Endothelial cell of umbilical vein (primary cell): Measurements from ENCODE around the gene KCNQ2. TPM values are rescaled to one million over a fixed set of nuclear protein-coding genes. Genes with fewer than 3 reads are reported as not detected.

ENCODE experiments used
- BruUV-seq: library from RNA; stranded (reverse); fragments of 400-500 nt; replicated peaks from 2 replicates; lab custom pipeline; 2021; lab: Mats Ljungman, UMichigan
- CTCF ChIA-PET: fragments of 300-600, 350-600 bp; sonication (Branson Sonifier 250); formaldehyde crosslinking; loops from one replicate; lab custom pipeline; 2021; ENCODE audit warnings: antibody characterized with exemption, inconsistent platforms; lab: Charles Lee
- POLR2A ChIA-PET: fragments of 300-600, 350-600 bp; sonication (Branson Sonifier 250); formaldehyde crosslinking; loops from one replicate; lab custom pipeline; 2021; ENCODE audit warnings: antibody characterized with exemption, inconsistent platforms; lab: Charles Lee
- DNase-seq: peaks from one replicate; pipeline ENCODE4 v3.0.0-alpha.2; 2011; ENCODE audit warnings: low read depth, low spot score
- FAIRE-seq: peaks from 2 replicates; lab custom pipeline; 2011; peaks lifted over from hg19 to GRCh38; lab: Jason Lieb, UNC
- H2AFZ ChIP-seq: 2 replicates; pipeline ENCODE4 v1.6.0; 2012; ENCODE audit warnings: low read depth, low read length, control low read depth, inconsistent platforms
- H3K27ac ChIP-seq: 2 replicates; pipeline ENCODE4 v1.5.1; 2011; ENCODE audit warnings: low read depth, mild to moderate bottlenecking, control low read depth, low read length, moderate library complexity; ENCODE audit not compliant: insufficient read depth
- H3K27me3 ChIP-seq, 2 experiments: 2 replicates each; pipeline versions ENCODE4 v1.6.0 to v1.6.1; 2011; ENCODE audit warnings: low read length in 2 of 2, mixed read lengths in 1 of 2; ENCODE audit not compliant: control insufficient read depth in 2 of 2, insufficient read depth in 2 of 2
- H3K36me3 ChIP-seq, 2 experiments: 2 replicates in 1 of 2; 3 replicates in 1 of 2; pipeline ENCODE4 v1.5.1; 2011; ENCODE audit warnings: low read length in 2 of 2, mild to moderate bottlenecking in 1 of 2, moderate library complexity in 1 of 2; ENCODE audit not compliant: control insufficient read depth in 2 of 2, insufficient read depth in 2 of 2; ENCODE audit errors: extremely low read depth in 1 of 2
- H3K4me1 ChIP-seq: 3 replicates; pipeline ENCODE4 v1.5.1; 2011; ENCODE audit warnings: mild to moderate bottlenecking, low read length; ENCODE audit not compliant: control insufficient read depth, insufficient read depth; ENCODE audit errors: extremely low read depth
- H3K4me2 ChIP-seq: 2 replicates; pipeline ENCODE4 v1.6.1; 2011; ENCODE audit warnings: low read length, control low read depth, mixed read lengths; ENCODE audit not compliant: insufficient read depth
- H3K4me3 ChIP-seq, 3 experiments: fragments of 200-600 bp in 1 of 3; sonication (generic), shearing (Covaris generic) in 1 of 3; replicated peaks in 1 of 3; 2 replicates each; pipeline ENCODE4 v1.5.1; 2011 to 2016; ENCODE audit warnings: control low read depth in 3 of 3, low read length in 3 of 3, mild to moderate bottlenecking in 2 of 3, inconsistent platforms in 1 of 3, low read depth in 1 of 3, moderate library complexity in 1 of 3; ENCODE audit not compliant: insufficient read depth in 1 of 3
- H3K79me2 ChIP-seq: 2 replicates; pipeline ENCODE4 v1.6.0; 2012; ENCODE audit warnings: low read length, inconsistent platforms; ENCODE audit not compliant: control insufficient read depth, insufficient read depth
- H3K9ac ChIP-seq: replicated peaks from 2 replicates; pipeline ENCODE3; 2011; ENCODE audit warnings: low read length, control low read depth; ENCODE audit not compliant: insufficient read depth; ENCODE audit errors: extremely low read depth
- H3K9me1 ChIP-seq: replicated peaks from 3 replicates; pipeline ENCODE4 v1.6.0; 2011; ENCODE audit warnings: mild to moderate bottlenecking, low read length; ENCODE audit not compliant: control insufficient read depth, insufficient read depth; ENCODE audit errors: extremely low read depth
- H3K9me3 ChIP-seq: replicated peaks from 2 replicates; pipeline ENCODE4 v1.5.1; 2012; ENCODE audit warnings: low read length, inconsistent platforms; ENCODE audit not compliant: control insufficient read depth, insufficient read depth
- H4K20me1 ChIP-seq: replicated peaks from 2 replicates; pipeline ENCODE3; 2011; ENCODE audit warnings: mild to moderate bottlenecking, low read length; ENCODE audit not compliant: control insufficient read depth, insufficient read depth; ENCODE audit errors: extremely low read depth
- EZH2 ChIP-seq: IDR thresholded peaks from 2 replicates; pipeline ENCODE4 v1.6.1; 2012; ENCODE audit warnings: borderline replicate concordance, low read depth, mild to moderate bottlenecking, moderate library complexity, low read length, inconsistent platforms; ENCODE audit not compliant: severe bottlenecking
- FOS ChIP-seq: IDR thresholded peaks from 2 replicates; pipeline ENCODE4 v1.6.1; 2011; ENCODE audit warnings: mild to moderate bottlenecking, low read length, moderate library complexity, borderline replicate concordance; ENCODE audit not compliant: insufficient read depth
- GATA2 ChIP-seq: IDR thresholded peaks from 2 replicates; pipeline ENCODE4 v1.7.0; 2011; ENCODE audit warnings: low read depth, mild to moderate bottlenecking, moderate library complexity, mixed read lengths, low read length; ENCODE audit not compliant: insufficient read length, insufficient read depth
- JUN ChIP-seq: IDR thresholded peaks from 2 replicates; pipeline ENCODE4 v1.6.1; 2011; ENCODE audit warnings: borderline replicate concordance, low read depth; ENCODE audit not compliant: insufficient read length, insufficient read depth
- MYC ChIP-seq: IDR thresholded peaks from one replicate; pipeline ENCODE4 v1.6.1; 2011; ENCODE audit warnings: mild to moderate bottlenecking, low read depth, low read length
- POLR2A ChIP-seq: IDR thresholded peaks from 2 replicates; pipeline ENCODE4 v1.6.1; 2012; ENCODE audit warnings: low read depth, mild to moderate bottlenecking, control low read depth, low read length
- POLR2AphosphoS5 ChIP-seq: IDR thresholded peaks from 2 replicates; pipeline ENCODE4 v1.6.1; 2012; ENCODE audit warnings: low read depth, mild to moderate bottlenecking, control low read depth, low read length, moderate library complexity; ENCODE audit not compliant: insufficient read depth
- dilution Hi-C: fragments of 300-500 bp; cut with MboI; formaldehyde crosslinking; loops from one replicate; pipeline ENCODE4 v1.15.0; 2019; ENCODE audit warnings: low sequenced_read_pairs; ENCODE audit not compliant: extremely low pct_ligation_motif_present
- intact Hi-C: fragments of 100-400 bp; cut with micrococcal nuclease; formaldehyde crosslinking; loops from one replicate; pipeline ENCODE4 v1.10.0; 2022
- polyA plus RNA-seq, 4 experiments: library from polyadenylated mRNA; depleted of rRNA in 3 of 4; stranded (reverse) in 3 of 4; unstranded in 1 of 4; fragments of >200 nt; gene quantifications; 2 replicates each; pipeline versions ENCODE4 v1.2.1 to v1.2.3, GENCODE V29; 2011 to 2012; ENCODE audit warnings: missing spikeins in 1 of 4
- total RNA-seq: library from RNA; stranded (reverse); gene quantifications from 2 replicates; pipeline ENCODE4 v1.2.3, GENCODE V29; 2021
- TF ChIP-seq, protein P1 (sequence below), 2 donors: IDR thresholded peaks; 1 replicate in 1 of 2; 2 replicates in 1 of 2; pipeline ENCODE4 v1.5.1; 2011; ENCODE audit warnings: low read length in 2 of 2, mild to moderate bottlenecking in 2 of 2, moderate library complexity in 2 of 2, control low read depth in 1 of 2, inconsistent platforms in 1 of 2, low read depth in 1 of 2; ENCODE audit not compliant: insufficient read depth in 1 of 2; ENCODE audit errors: extremely low read depth in 1 of 2
- TF ChIP-seq, protein P2 (sequence below): IDR thresholded peaks from 2 replicates; pipeline ENCODE4 v1.6.1; 2011; ENCODE audit not compliant: insufficient read depth, insufficient read length

KCNQ2 gene
- total and polyA plus RNA-seq, 2 donors (not counting 3 experiments of a cell fraction or from before 2014, with no cell fraction given) = not detected

DNA sequence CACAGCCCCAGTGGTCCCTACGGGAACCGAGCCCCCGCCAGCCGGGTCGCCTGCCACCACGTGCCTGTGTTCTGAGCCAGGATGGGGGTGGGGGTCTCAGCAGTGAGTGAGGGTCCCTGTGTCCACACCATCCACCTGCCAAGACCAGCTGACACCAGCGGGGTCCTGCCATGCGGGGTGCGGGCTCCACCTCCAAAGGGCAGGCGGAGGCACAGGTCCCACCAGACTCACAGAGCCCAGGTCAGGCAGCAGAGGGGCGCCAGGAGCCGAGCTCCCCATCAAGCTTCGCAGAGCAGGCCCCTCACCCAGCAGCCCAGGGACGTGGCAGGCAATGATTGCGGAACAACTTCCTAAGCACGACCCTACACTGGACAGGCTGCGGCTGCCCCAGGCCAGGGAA lies 50.5 kb downstream of the KCNQ2 start:
- intact Hi-C loops (no loop called here), dilution Hi-C loops (no loop called here)
- FAIRE-seq = no peak
- H3K36me3 ChIP-seq = no peaks in the 10 kb centered on the region
- TF ChIP-seq MYC (no peak), POLR2A (no peak), FOS (no peak), POLR2AphosphoS5 (no peak), GATA2 (no peak), JUN (no peak), EZH2 (no peak)
- TF ChIP-seq, protein P1, sequence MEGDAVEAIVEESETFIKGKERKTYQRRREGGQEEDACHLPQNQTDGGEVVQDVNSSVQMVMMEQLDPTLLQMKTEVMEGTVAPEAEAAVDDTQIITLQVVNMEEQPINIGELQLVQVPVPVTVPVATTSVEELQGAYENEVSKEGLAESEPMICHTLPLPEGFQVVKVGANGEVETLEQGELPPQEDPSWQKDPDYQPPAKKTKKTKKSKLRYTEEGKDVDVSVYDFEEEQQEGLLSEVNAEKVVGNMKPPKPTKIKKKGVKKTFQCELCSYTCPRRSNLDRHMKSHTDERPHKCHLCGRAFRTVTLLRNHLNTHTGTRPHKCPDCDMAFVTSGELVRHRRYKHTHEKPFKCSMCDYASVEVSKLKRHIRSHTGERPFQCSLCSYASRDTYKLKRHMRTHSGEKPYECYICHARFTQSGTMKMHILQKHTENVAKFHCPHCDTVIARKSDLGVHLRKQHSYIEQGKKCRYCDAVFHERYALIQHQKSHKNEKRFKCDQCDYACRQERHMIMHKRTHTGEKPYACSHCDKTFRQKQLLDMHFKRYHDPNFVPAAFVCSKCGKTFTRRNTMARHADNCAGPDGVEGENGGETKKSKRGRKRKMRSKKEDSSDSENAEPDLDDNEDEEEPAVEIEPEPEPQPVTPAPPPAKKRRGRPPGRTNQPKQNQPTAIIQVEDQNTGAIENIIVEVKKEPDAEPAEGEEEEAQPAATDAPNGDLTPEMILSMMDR (IDR thresholded peaks at IDR 0.05; ENCODE audit: extremely low read depth in 1 of 2, insufficient read depth in 1 of 2, low read depth in 1 of 2, low read length in 2 of 2) = no peak
- TF ChIP-seq, protein P2, sequence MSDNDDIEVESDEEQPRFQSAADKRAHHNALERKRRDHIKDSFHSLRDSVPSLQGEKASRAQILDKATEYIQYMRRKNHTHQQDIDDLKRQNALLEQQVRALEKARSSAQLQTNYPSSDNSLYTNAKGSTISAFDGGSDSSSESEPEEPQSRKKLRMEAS = no peak
- no peaks in the 10 kb centered on the region for H4K20me1 ChIP-seq
- no peaks in the 10 kb centered on the region for H3K27me3 ChIP-seq
- H3K9me3 ChIP-seq = no peaks in the 10 kb centered on the region
- no peaks in the 10 kb centered on the region for H3K4me1 ChIP-seq
- H3K79me2 ChIP-seq = no peaks in the 10 kb centered on the region
- no peak overlapping the region for H3K4me3 ChIP-seq
- no peak overlapping the region for H3K9ac ChIP-seq
- ChIA-PET CTCF (no interaction called here), POLR2A (no interaction called here)
- no peaks in the 10 kb centered on the region for H3K9me1 ChIP-seq
- no peak for DNase-seq
- H2AFZ ChIP-seq = no peak overlapping the region
- no peak overlapping the region for H3K27ac ChIP-seq
- no TSS peak for BruUV-seq
- H3K4me2 ChIP-seq = no peak overlapping the region
